Measurements from ENCODE around the gene NCF1.
"Not testable (repeated sequence)": the region's sequence is repeated elsewhere in the genome, so short reads cannot be mapped to it uniquely, and the experiment has no call there.

GRCh38 chr7:74765205-74765918, 8.4 kb upstream of the NCF1 start:
- not testable (repeated sequence) for TF ChIP-seq YY1 (IDR thresholded peaks at IDR 0.05; ENCODE audit: insufficient read depth, insufficient read length); ZNF274 (IDR thresholded peaks at IDR 0.05; ENCODE audit: low read depth, low read length)
